ENCODE measurements around the gene WBP2. TPM values are rescaled to one million over a fixed set of nuclear protein-coding genes. Genes with fewer than 3 reads are reported as not detected.

The WBP2 gene
- total RNA-seq, 1 donor from 2014 or later = 43.0 TPM

DNA sequence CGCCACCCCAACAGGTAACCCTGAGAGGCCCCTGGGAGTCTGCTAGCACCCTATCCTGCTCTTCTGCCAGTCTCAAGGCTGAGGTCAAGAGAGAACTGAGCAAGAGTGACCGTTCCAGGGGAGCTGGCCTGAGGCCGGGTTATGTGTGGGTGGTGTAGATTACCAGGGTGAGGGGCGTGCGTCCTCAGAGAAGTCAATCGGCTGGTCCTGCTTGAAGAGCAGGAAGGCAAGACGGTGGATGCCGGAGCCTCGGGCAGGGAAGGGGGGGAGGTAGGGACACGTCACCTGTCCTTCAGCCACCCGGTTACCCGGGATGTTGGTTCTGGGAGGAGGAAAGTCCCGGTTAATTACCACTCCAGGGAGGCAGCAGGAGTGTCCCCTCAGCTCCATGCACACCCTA, 44.2 kb upstream of the WBP2 start:
- H3K36me3 Mint-ChIP-seq = peaks cover 4% of the 10 kb centered on the region
- TF ChIP-seq, protein P1, sequence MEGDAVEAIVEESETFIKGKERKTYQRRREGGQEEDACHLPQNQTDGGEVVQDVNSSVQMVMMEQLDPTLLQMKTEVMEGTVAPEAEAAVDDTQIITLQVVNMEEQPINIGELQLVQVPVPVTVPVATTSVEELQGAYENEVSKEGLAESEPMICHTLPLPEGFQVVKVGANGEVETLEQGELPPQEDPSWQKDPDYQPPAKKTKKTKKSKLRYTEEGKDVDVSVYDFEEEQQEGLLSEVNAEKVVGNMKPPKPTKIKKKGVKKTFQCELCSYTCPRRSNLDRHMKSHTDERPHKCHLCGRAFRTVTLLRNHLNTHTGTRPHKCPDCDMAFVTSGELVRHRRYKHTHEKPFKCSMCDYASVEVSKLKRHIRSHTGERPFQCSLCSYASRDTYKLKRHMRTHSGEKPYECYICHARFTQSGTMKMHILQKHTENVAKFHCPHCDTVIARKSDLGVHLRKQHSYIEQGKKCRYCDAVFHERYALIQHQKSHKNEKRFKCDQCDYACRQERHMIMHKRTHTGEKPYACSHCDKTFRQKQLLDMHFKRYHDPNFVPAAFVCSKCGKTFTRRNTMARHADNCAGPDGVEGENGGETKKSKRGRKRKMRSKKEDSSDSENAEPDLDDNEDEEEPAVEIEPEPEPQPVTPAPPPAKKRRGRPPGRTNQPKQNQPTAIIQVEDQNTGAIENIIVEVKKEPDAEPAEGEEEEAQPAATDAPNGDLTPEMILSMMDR (conservative IDR thresholded peaks at IDR 0.05) = no peak
- no peaks in the 10 kb centered on the region for H3K9me3 Mint-ChIP-seq
- DNase-seq (ENCODE audit: extremely low spot score, unreplicated experiment) = peak; percentile 56
- no peak overlapping the region for H3K27ac Mint-ChIP-seq
- H3K4me3 Mint-ChIP-seq = peak overlapping the region; percentile 62
- H3K27me3 Mint-ChIP-seq = no peaks in the 10 kb centered on the region
- peaks cover 15% of the 10 kb centered on the region for H3K4me1 Mint-ChIP-seq (ENCODE audit: unreplicated experiment)

DNA sequence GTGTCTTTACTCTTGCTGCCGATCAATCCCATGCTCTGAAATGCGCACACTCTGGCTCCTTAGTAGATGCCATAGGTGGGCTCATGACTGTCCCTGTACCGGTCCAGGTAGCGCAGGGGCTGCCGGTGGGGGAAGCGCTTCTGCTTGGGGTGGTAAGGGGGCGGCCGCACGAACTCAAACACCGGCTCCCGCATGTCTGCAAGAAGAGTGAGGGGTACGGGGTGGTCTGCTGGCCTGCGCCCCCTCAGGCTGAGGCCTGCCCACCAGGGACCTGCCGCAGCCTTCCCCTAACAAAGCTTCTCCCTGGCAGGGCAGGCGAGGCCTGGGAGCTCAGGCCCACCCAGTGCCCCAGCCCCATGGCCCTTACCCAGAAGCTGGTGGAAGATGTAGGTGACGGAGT, 43.7 kb upstream of the WBP2 start:
- Mint-ChIP-seq H3K4me3 (peak overlapping the region; percentile 62), H3K36me3 (peaks cover 4% of the 10 kb centered on the region), H3K4me1 (ENCODE audit: unreplicated experiment) (peaks cover 21% of the 10 kb centered on the region), H3K27me3 (no peaks in the 10 kb centered on the region), H3K9me3 (no peaks in the 10 kb centered on the region), H3K27ac (no peak overlapping the region)
- TF ChIP-seq, protein P1 (conservative IDR thresholded peaks at IDR 0.05) = no peak
- peak; percentile 68 for DNase-seq (ENCODE audit: extremely low spot score, unreplicated experiment)

DNA sequence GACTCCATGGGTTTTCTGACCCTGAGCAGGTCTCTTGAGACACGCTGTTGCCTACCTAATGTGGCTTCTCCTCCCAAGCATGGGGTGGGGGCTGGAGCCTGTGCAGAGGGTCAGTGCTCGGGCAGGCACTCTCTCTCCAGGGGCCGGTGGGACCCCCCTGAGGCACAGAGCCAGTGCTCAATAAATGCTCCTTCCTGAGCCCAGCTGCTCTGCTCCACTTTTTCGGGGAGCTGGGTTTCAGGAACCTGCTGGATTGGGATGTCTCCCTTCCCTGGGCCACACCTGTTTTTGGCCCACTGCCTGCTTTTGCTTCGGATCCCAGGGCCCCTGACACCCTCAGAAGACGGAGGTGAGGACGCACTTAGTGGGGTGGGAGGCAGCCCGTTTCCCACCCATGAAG, 42.9 kb upstream of the WBP2 start:
- H3K27ac Mint-ChIP-seq = peak overlapping the region; percentile 48
- peak; percentile 62 for DNase-seq (ENCODE audit: extremely low spot score, unreplicated experiment)
- no peaks in the 10 kb centered on the region for H3K27me3 Mint-ChIP-seq
- H3K9me3 Mint-ChIP-seq = no peaks in the 10 kb centered on the region
- TF ChIP-seq, protein P1 (conservative IDR thresholded peaks at IDR 0.05) = no peak
- peak overlapping the region; percentile 83 for H3K4me3 Mint-ChIP-seq
- H3K36me3 Mint-ChIP-seq = peaks cover 4% of the 10 kb centered on the region
- peaks cover 22% of the 10 kb centered on the region for H3K4me1 Mint-ChIP-seq (ENCODE audit: unreplicated experiment)

DNA sequence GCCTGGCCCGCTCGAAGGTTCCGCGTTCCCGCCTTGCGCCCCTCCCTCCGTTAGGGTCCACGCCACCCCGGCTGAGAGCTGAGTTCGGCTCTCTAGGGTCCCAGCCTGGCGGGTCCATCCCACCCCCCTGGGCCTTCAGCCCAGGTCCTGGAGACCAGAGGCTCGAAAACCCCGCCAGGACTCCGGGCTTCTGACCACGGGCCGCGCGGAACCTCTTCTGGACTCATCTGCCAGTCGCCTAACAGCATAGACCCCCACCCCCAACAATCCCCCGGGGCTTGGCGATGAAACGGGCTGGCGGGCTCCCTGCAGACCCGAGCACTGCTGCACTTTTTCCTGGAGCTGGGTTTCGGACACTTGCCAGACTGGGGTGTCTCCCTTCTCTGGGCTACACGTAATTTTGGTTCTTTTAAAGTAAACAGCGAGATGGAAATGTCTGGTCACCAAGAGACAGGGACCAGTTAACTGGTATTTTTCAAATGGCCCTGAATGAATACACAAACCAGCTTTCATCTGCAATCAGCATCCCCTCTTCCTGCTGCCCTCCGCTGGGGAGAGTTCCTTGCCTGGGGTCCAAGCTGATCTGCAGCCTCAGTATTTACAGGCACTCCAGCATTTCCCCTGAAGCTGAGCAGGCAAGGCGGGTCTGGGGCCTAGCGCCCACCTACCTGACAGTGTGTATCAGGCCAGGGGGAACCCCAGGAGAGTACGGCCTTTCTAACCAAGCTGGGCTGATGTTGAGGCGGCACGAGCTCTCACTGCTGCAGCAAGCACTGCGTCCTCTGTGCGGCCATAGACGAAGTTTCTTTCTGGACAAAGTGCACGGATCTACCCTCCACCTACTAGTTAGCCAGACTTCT, 42.3 kb upstream of the WBP2 start:
- DNase-seq (ENCODE audit: extremely low spot score, unreplicated experiment) = peak; percentile 66
- no peaks in the 10 kb centered on the region for H3K9me3 Mint-ChIP-seq
- TF ChIP-seq, protein P1 (conservative IDR thresholded peaks at IDR 0.05) = no peak
- H3K27me3 Mint-ChIP-seq = no peaks in the 10 kb centered on the region
- H3K27ac Mint-ChIP-seq = peak overlapping the region; percentile 48
- H3K36me3 Mint-ChIP-seq = peaks cover 4% of the 10 kb centered on the region
- peak overlapping the region; percentile 83 for H3K4me3 Mint-ChIP-seq
- peaks cover 22% of the 10 kb centered on the region for H3K4me1 Mint-ChIP-seq (ENCODE audit: unreplicated experiment)

DNA sequence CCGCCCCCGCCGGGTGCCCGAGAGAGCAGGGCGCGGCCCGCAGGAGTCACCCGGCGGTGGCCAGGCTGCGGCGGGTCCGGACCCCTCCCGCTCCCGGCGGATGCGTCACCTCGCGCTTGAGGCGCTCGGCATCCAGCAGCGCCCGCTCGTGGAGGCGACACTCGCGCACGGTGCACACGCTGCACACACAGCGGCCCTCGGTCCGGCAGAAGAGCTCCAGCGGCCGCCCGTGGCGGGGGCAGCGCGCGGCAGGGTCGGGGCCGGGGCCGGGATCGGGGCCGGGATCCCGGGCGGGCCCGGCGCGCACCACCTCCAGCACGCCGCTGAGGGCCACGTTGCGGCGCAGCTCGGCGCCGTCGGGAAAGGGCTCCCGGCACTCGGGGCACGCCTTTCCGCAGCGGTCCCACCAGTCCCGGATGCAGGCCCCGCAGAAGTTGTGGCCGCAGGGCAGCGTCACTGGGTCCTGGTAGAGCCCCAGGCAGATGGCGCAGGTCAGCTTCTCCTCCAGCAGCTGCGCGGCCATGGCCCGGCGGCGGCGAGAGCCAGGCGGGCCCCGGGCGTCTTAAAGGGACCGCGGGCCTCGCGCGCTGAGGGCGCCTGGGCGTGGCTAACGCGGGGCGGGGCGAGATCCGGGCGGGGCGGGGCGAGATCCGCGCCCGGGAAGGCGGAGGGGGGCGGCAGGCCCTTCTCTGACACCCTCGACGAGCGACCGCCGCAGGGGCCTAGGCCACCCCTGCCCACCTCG, 41.5 kb upstream of the WBP2 start, which contains the start of gene TRIM65:
Gene TRIM65 (minus strand): TSS at position 537 of the 745 bp plus-strand sequence. CDS start 14 bp downstream, at position 523.
- peaks cover 22% of the 10 kb centered on the region for H3K4me1 Mint-ChIP-seq (ENCODE audit: unreplicated experiment)
- H3K9me3 Mint-ChIP-seq = no peaks in the 10 kb centered on the region
- TF ChIP-seq, protein P1 (conservative IDR thresholded peaks at IDR 0.05) = no peak
- H3K27ac Mint-ChIP-seq = peak within 1 kb of the TSS; percentile 86
- peaks cover 4% of the 10 kb centered on the region for H3K36me3 Mint-ChIP-seq
- DNase-seq (ENCODE audit: extremely low spot score, unreplicated experiment) = peak; percentile 84
- H3K4me3 Mint-ChIP-seq = peak within 1 kb of the TSS; percentile 84
- H3K27me3 Mint-ChIP-seq = no peaks in the 10 kb centered on the region

Data from type B pancreatic cell (in vitro differentiated cells).